DOHH2 (cell line): ENCODE data around the gene ARL4A.

ENCODE experiments used
- H3F3A ChIP-seq: fragments of 200-600 bp; sonication (generic), shearing (Covaris generic); 2 replicates; pipeline ENCODE4 v1.6.0; 2016; ENCODE audit warnings: antibody characterized with exemption, mild to moderate bottlenecking; ENCODE audit not compliant: control insufficient read depth, insufficient read depth
- H3K27ac ChIP-seq: fragments of 200-600 bp; sonication (generic); 2 replicates; pipeline ENCODE4 v1.5.1; 2014; ENCODE audit warnings: low read depth, mild to moderate bottlenecking, low read length, moderate library complexity
- H3K27me3 ChIP-seq: fragments of 200-600 bp; sonication (generic); 2 replicates; pipeline ENCODE4 v1.6.1; 2014; ENCODE audit warnings: mild to moderate bottlenecking, low read length, mixed read lengths; ENCODE audit not compliant: control insufficient read depth
- H3K36me3 ChIP-seq: fragments of 200-600 bp; sonication (generic); 2 replicates; pipeline ENCODE4 v1.6.1; 2014; ENCODE audit warnings: mild to moderate bottlenecking, low read length, moderate library complexity, mixed read lengths; ENCODE audit not compliant: control insufficient read depth
- H3K4me1 ChIP-seq: fragments of 200-600 bp; sonication (generic); 2 replicates; pipeline ENCODE4 v1.6.1; 2014; ENCODE audit warnings: mild to moderate bottlenecking, low read length, mixed read lengths; ENCODE audit not compliant: control insufficient read depth
- H3K4me2 ChIP-seq: fragments of 200-600 bp; sonication (generic); 2 replicates; pipeline ENCODE4 v1.6.0; 2014; ENCODE audit warnings: mild to moderate bottlenecking, low read length, moderate library complexity
- H3K4me3 ChIP-seq: fragments of 200-600 bp; sonication (generic); 2 replicates; pipeline ENCODE4 v1.5.1; 2014; ENCODE audit warnings: mild to moderate bottlenecking, low read length, mixed read lengths
- H3K79me2 ChIP-seq: fragments of 200-600 bp; sonication (generic); 2 replicates; pipeline ENCODE4 v1.6.1; 2014; ENCODE audit warnings: mild to moderate bottlenecking, low read length, mixed read lengths; ENCODE audit not compliant: control insufficient read depth
- H3K9me2 ChIP-seq: fragments of 200-600 bp; sonication (generic); replicated peaks from 2 replicates; pipeline ENCODE4 v1.6.1; 2014; ENCODE audit warnings: mild to moderate bottlenecking, low read length, mixed read lengths; ENCODE audit not compliant: control insufficient read depth
- H3K9me3 ChIP-seq: fragments of 200-600 bp; sonication (generic); 2 replicates; pipeline ENCODE4 v1.6.1; 2014; ENCODE audit warnings: antibody characterized with exemption, low read length, mixed read lengths; ENCODE audit not compliant: control insufficient read depth, insufficient read depth
- H4K20me1 ChIP-seq: fragments of 200-600 bp; sonication (generic); 2 replicates; pipeline ENCODE4 v1.6.0; 2014; ENCODE audit warnings: low read depth, mild to moderate bottlenecking, antibody characterized with exemption, low read length, moderate library complexity; ENCODE audit not compliant: control insufficient read depth, insufficient read depth
- CTCF ChIP-seq: fragments of 200-600 bp; sonication (generic); IDR thresholded peaks from one replicate; pipeline ENCODE4 v1.5.1; 2014; ENCODE audit warnings: antibody characterized with exemption, mild to moderate bottlenecking, low read depth, low read length; ENCODE audit not compliant: poor library complexity, severe bottlenecking
- EZH2phosphoT487 ChIP-seq: fragments of 200-600 bp; sonication (generic); IDR thresholded peaks from 2 replicates; pipeline ENCODE4 v1.6.1; 2017; ENCODE audit warnings: borderline replicate concordance, mild to moderate bottlenecking, antibody characterized with exemption, low read length, moderate library complexity, mixed read lengths

ARL4A gene

GRCh38 chr7:12684733-12685132 lies 2.7 kb upstream of the ARL4A start:
- H3K4me3 ChIP-seq: no peak overlapping the region
- no peaks in the 10 kb centered on the region for H3K36me3 ChIP-seq
- TF ChIP-seq EZH2phosphoT487 (no peak), CTCF (no peak)
- H3K27me3 ChIP-seq: no peaks in the 10 kb centered on the region
- H3K9me3 ChIP-seq: no peaks in the 10 kb centered on the region
- no peaks in the 10 kb centered on the region for H4K20me1 ChIP-seq
- peaks cover 4% of the 10 kb centered on the region for H3K79me2 ChIP-seq
- peaks cover 4% of the 10 kb centered on the region; the same call in 1 of the 2 replicates for H3K4me1 ChIP-seq
- H3K9me2 ChIP-seq: no peaks in the 10 kb centered on the region
- H3F3A ChIP-seq: no peaks in the 10 kb centered on the region
- no peak overlapping the region for H3K27ac ChIP-seq
- H3K4me2 ChIP-seq: no peak overlapping the region

GRCh38 chr7:12685550-12685949 lies 1.9 kb upstream of the ARL4A start:
- Histone ChIP-seq H3K79me2 (peaks cover 4% of the 10 kb centered on the region), H3K4me2 (no peak overlapping the region), H3K36me3 (no peaks in the 10 kb centered on the region), H3F3A (no peaks in the 10 kb centered on the region), H3K9me2 (no peaks in the 10 kb centered on the region), H4K20me1 (no peaks in the 10 kb centered on the region), H3K9me3 (no peaks in the 10 kb centered on the region), H3K27me3 (no peaks in the 10 kb centered on the region), H3K4me3 (no peak overlapping the region), H3K4me1 (peaks cover 4% of the 10 kb centered on the region; the same call in 1 of the 2 replicates), H3K27ac (no peak overlapping the region)
- TF ChIP-seq CTCF (no peak), EZH2phosphoT487 (no peak)

GRCh38 chr7:12686234-12686890 lies 1.1 kb upstream of the ARL4A start:
- H3K4me2 ChIP-seq: peak overlapping the region; percentile 67
- H3K36me3 ChIP-seq: no peaks in the 10 kb centered on the region
- peak overlapping the region; percentile 77 for H3K4me3 ChIP-seq
- H3K4me1 ChIP-seq: peaks cover 4% of the 10 kb centered on the region; the same call in 1 of the 2 replicates
- H3K9me3 ChIP-seq: no peaks in the 10 kb centered on the region
- H3F3A ChIP-seq: no peaks in the 10 kb centered on the region
- TF ChIP-seq CTCF (peak; percentile 47), EZH2phosphoT487 (no peak)
- H3K27me3 ChIP-seq: no peaks in the 10 kb centered on the region
- no peaks in the 10 kb centered on the region for H3K9me2 ChIP-seq
- peaks cover 4% of the 10 kb centered on the region for H3K79me2 ChIP-seq
- no peaks in the 10 kb centered on the region for H4K20me1 ChIP-seq
- H3K27ac ChIP-seq: peak overlapping the region; percentile 45
